Tibial artery (tissue), 4 donors: ENCODE data around the gene POU6F1.

Source experiments
- DNase-seq, 2 donors: peaks; one replicate each; pipeline ENCODE4 v3.0.0-alpha.2; 2019
- H3K27ac ChIP-seq, 2 donors: fragments of 200-600 bp; sonication (generic) in 1 of 2; 1 replicate in 1 of 2; 2 replicates in 1 of 2; pipeline ENCODE4 v1.5.1; 2018 to 2019; ENCODE audit warnings: mild to moderate bottlenecking in 1 of 2
- H3K27me3 ChIP-seq, 2 donors: fragments of 200-600 bp; sonication (generic) in 1 of 2; one replicate each; pipeline versions ENCODE4 v1.5.1 to v1.6.0; 2016 to 2019
- H3K36me3 ChIP-seq, 3 donors: fragments of 200-600 bp; sonication (generic) in 2 of 3; one replicate each; pipeline ENCODE4 v1.5.1; 2016 to 2019; ENCODE audit warnings: mild to moderate bottlenecking in 2 of 3
- H3K4me1 ChIP-seq, 4 donors: fragments of 200-600 bp; sonication (generic) in 2 of 4; 1 replicate in 3 of 4; 2 replicates in 1 of 4; pipeline ENCODE4 v1.5.1; 2016 to 2019
- H3K4me3 ChIP-seq, 2 donors: fragments of 200-600 bp; sonication (generic) in 1 of 2; 1 replicate in 1 of 2; 2 replicates in 1 of 2; pipeline ENCODE4 v1.5.1; 2018 to 2019; ENCODE audit warnings: mild to moderate bottlenecking in 2 of 2
- H3K9me3 ChIP-seq, 3 donors: fragments of 200-600 bp; sonication (generic) in 1 of 3; one replicate each; pipeline ENCODE4 v1.5.1; 2016 to 2019
- CTCF ChIP-seq, 2 experiments: fragments of 200-600 bp in 1 of 2; fragments of 450-650 bp in 1 of 2; IDR thresholded peaks; one replicate each; pipeline ENCODE4 v1.5.1; 2017 to 2019; ENCODE audit warnings: antibody characterized with exemption in 2 of 2, mild to moderate bottlenecking in 1 of 2, moderate library complexity in 1 of 2
- intact Hi-C: fragments of 100-400 bp; cut with DNase I; formaldehyde crosslinking; loops from one replicate; pipeline ENCODE4 v1.15.0; 2023; ENCODE audit warnings: low total_unique reads

Gene POU6F1

GRCh38 chr12:51254536-51254935, 36.7 kb upstream of the POU6F1 start:
- H3K36me3 ChIP-seq, result no peaks in the 10 kb centered on the region
- intact Hi-C loops, result no loop called here

GRCh38 chr12:51253276-51253675, 35.4 kb upstream of the POU6F1 start:
- Histone ChIP-seq H3K4me3 (no peak overlapping the region), H3K36me3 (no peaks in the 10 kb centered on the region), H3K9me3 (no peaks in the 10 kb centered on the region), H3K4me1 (no peaks in the 10 kb centered on the region), H3K27me3 (no peaks in the 10 kb centered on the region), H3K27ac (no peak overlapping the region)
- DNase-seq, result no peak
- intact Hi-C loops, result no loop called here
- no peak for TF ChIP-seq CTCF (IDR thresholded peaks at IDR 0.05)

More at GRCh38 chr12:51254536-51254935, 36.7 kb upstream of the POU6F1 start:
- Histone ChIP-seq H3K27me3 (no peaks in the 10 kb centered on the region), H3K27ac (no peak overlapping the region), H3K4me1 (no peaks in the 10 kb centered on the region), H3K9me3 (no peaks in the 10 kb centered on the region), H3K4me3 (no peak overlapping the region)
- no peak for DNase-seq
- TF ChIP-seq CTCF (IDR thresholded peaks at IDR 0.05), result no peak

GRCh38 chr12:51247523-51248206, 29.8 kb upstream of the POU6F1 start:
- no peaks in the 10 kb centered on the region for H3K9me3 ChIP-seq

GRCh38 chr12:51246254-51246853, 28.5 kb upstream of the POU6F1 start:
- no peak for DNase-seq
- Histone ChIP-seq H3K4me1 (peaks cover 0 to 10% (median 2%) of the 10 kb centered on the region in 4 donors), H3K9me3 (no peaks in the 10 kb centered on the region), H3K36me3 (peaks cover 33 to 43% (median 35%) of the 10 kb centered on the region in 3 donors), H3K27me3 (no peaks in the 10 kb centered on the region), H3K27ac (no peak overlapping the region), H3K4me3 (no peak overlapping the region)
- TF ChIP-seq CTCF (IDR thresholded peaks at IDR 0.05), result no peak
- intact Hi-C loops, result no loop called here

More at GRCh38 chr12:51247523-51248206, 29.8 kb upstream of the POU6F1 start:
- no peak for DNase-seq
- H3K27me3 ChIP-seq, result no peaks in the 10 kb centered on the region
- no peak for TF ChIP-seq CTCF (IDR thresholded peaks at IDR 0.05)
- no peaks in the 10 kb centered on the region for H3K4me1 ChIP-seq
- H3K4me3 ChIP-seq, result no peak overlapping the region
- no peak overlapping the region for H3K27ac ChIP-seq
- peaks cover 20 to 30% (median 22%) of the 10 kb centered on the region in 3 donors for H3K36me3 ChIP-seq
- intact Hi-C loops, result no loop called here

- no peak for TF ChIP-seq CTCF (IDR thresholded peaks at IDR 0.05)
- H3K4me1 ChIP-seq, result peaks cover 0 to 17% (median 9%) of the 10 kb centered on the region in 4 donors
- H3K36me3 ChIP-seq, result peaks cover 40 to 50% (median 42%) of the 10 kb centered on the region in 3 donors
- H3K4me3 ChIP-seq, result no peak overlapping the region
- no peak for DNase-seq
- no peaks in the 10 kb centered on the region for H3K27me3 ChIP-seq
- H3K9me3 ChIP-seq, result no peaks in the 10 kb centered on the region
- intact Hi-C loops, result no loop called here
- H3K27ac ChIP-seq, result no peak overlapping the region
These were observed 27.8 kb upstream of the POU6F1 start for GRCh38 chr12:51245476-51246253.
